GM19463 (cell line): Measurements from ENCODE around the gene TMOD3.
A peak's percentile ranks its signal among the peaks of the same experiment; 100 is the strongest.

Source experiments
- ATAC-seq: cut with Tn5 transposase; IDR thresholded peaks from one replicate; pipeline ENCODE4 v1.9.1; 2021; ENCODE audit warnings: mild to moderate bottlenecking, moderate library complexity; ENCODE audit not compliant: unreplicated experiment

TMOD3 gene

GRCh38 chr15:51825698-51826097, 3.8 kb upstream of the TMOD3 start:
- no peak for ATAC-seq

GRCh38 chr15:51828621-51829375, 655 bp upstream of the TMOD3 start:
- ATAC-seq, result no peak

GRCh38 chr15:51830276-51830806, 888 bp downstream of the TMOD3 start:
- no peak for ATAC-seq

- ATAC-seq, result no peak
These were observed 4.3 kb downstream of the TMOD3 start for GRCh38 chr15:51833772-51834171.

- peak; percentile 59 for ATAC-seq
These were observed 8.4 kb downstream of the TMOD3 start for GRCh38 chr15:51837792-51838251.

GRCh38 chr15:51838270-51838669, 8.8 kb downstream of the TMOD3 start:
- ATAC-seq, result peak; percentile 10

- no peak for ATAC-seq
These were observed 11.2 kb downstream of the TMOD3 start for GRCh38 chr15:51840692-51841091.

DNA sequence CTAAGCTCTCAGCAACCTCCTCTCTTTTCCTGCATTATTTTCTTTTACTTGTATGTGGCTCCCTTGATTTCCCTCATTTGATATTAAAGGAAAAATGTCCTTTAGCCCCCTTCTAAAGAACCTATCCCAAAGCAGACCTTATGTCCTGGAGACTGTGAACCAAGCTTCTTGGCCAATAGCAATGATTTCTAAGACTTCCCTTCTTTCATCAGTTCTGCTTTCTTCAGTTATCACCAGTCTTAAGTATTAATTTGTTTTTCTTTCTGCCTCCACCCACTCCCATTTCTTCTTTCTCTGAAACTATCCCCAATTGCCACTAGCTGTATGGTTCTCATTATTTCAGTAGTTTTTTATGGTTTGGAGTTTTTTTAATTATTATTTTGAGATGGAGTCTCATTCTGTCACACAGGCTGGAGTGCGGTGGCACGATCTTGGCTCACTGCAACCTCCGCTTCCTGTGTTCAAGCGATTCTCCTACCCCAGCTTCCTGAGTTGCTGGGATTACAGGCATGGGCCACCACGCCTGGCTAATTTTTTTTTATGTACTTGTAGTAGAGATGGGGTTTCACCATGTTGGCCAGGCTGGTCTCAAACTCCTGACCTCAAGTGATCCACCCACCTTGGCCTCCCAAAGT, 12.1 kb downstream of the TMOD3 start:
- no peak for ATAC-seq

DNA sequence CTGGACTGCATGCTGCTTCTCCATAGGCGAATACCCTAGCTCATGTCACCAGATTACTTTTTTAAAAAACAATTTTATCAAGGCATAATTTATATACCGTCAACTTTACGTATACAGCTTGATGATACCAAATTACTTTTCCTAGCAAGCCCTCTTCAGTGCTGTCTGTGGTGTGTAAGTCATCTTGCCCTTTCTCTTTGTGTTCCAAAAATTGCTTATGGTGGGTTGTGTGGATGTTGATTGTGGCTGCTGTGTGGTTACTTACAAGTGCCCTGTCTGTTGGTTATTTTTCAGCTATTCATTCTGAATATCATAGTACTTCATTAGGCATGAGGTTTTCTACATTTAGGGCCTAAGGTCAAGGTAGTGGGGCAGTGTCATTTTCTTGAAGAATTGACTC, 12.8 kb downstream of the TMOD3 start:
- no peak for ATAC-seq

DNA sequence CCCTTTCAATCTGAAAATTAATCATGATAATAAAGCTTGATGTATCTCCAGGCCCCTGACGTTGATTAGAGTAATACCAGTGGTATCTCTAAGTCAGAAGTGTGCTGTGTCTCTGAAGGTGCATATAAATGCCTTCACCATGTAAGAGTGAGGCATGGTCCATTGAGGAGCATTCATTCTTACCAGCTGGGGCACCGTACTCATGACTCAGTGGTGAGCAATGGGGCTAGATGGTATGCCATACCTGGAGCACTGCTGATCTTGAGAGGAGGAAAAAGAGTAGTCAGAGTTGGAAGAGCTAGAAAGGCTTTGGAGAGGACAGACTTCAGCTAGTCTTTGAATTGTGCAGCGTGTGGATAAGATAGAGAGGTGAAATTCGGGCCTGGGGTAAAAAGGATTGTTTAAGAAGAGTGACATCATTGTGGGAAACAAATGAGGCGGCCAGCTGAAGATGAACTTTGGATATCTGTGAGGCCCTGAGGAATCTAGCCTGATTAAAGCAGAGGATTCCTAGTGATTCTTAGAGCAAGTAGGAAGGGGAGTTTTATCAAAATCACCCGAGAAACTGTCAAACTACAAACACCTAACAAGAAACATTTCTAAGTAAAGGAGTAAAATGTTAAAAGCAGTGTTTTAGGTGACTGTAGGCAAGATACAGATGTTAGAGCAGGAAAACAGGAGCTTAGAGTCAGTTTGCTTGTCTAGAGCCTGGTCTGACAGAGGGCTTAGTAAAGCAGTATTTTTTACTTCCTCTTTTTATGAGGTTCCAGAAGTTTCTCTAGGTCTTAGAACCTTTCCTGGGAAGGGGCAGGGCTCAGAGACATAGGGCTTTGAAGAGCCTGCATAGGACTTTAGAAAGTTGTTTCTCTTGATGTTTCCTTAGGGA, 13.6 kb downstream of the TMOD3 start:
- ATAC-seq, result no peak

DNA sequence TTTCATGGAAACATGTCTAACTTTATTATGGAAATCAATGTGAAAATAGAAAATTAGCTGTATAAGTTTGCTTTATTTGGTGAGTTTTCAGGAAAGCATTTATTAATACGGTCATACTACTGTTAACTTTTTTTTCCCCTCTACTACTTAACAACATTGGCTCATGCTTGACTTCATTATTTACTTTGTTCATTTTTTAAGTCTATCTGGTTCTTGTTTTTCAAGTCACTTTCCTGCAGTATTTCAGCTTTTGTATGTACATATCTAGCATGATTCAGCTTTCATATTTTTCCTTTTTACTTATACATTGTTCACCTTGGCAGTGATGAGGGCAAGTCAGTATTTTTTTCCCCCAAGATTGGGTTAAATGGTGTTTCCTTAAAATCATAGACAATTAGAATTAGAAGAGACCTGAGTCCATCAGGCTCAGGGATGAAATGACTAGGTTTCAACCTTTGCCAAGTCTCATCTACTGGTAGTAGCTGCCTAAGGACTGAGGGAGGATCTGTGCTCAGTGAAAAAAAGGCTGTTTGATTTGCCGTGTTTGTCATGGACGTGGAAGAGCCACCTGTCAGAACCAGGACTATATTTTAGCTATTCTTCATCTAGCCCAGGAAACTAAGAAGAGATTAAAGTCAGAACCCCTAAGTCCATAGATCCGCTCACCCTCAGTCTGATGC, 15.4 kb downstream of the TMOD3 start:
- ATAC-seq, result no peak

DNA sequence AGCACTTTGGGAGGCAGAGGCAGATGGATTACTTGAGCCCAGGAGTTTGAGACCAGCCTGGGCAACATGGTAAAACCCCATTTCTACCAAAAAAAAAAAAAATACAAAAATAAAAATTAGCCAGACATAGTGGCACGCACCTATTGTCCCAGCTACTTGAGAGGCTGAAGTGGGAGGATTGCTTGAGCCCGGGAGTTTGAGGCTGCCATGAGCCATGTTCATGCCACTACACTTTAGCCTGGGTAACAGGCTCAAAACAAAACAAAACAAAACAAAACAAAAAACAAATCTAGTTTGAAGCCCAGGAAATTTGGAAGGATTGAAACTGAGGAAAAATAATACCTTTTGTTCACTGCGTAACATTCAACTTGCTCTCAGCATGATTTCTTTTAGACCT, 16.6 kb downstream of the TMOD3 start:
- ATAC-seq, result no peak

DNA sequence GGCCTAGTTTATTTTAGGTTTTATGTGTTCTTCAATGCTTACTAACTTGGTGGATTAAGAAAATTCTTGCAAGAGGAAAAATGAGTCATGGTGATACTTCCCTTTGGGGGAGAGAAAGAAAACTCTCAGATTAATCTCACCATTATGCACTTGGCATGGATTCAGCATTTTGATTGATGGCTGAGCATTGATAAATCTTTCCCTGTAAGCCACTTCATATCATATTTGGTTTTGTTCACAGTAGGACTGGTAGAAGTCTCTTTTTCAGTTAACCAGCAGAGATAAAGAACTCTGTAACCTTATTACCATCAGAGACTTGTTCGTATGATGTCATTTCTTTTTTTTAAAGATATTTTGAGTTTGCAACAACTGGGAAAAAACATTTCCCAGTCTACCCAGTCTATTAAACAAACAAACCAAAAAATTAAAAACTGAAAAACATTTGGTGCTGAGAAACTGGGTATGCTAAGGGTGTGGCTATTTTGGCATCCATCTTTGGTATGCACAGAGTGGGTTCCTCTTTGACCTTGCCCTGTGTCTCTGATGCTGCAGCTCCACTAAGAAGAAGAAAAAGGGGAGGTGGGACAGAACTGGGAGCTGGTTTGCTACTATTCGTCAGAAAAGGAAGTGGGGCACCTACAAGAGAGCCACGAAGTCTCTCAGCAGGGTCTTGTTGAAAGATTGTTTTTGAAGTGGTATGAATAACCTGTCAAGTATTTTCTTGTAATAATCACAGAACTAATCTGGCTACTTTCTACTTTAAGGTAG, 17.2 kb downstream of the TMOD3 start:
- ATAC-seq, result no peak

DNA sequence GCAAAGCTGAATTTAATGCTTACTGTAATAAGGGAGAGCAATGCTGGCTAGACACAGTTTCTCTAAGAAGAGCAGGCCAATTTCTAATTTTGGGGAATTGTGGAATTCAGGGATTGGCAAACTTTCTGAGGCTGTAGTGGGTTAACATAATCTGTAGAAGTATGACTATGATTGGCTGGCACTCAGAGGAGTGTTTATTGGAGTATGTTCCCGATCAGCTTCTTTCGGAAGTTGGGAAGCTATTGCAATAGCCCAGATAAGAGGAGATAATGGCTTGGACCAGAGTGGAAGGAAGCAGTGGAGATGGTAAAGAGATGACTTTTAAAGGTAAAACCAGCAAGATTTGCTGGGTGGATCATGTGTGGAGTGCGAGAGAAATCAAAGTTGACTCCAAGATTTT, 19.4 kb downstream of the TMOD3 start:
- ATAC-seq, result no peak

- no peak for ATAC-seq
These were observed 20.4 kb downstream of the TMOD3 start for GRCh38 chr15:51849860-51850259.

DNA sequence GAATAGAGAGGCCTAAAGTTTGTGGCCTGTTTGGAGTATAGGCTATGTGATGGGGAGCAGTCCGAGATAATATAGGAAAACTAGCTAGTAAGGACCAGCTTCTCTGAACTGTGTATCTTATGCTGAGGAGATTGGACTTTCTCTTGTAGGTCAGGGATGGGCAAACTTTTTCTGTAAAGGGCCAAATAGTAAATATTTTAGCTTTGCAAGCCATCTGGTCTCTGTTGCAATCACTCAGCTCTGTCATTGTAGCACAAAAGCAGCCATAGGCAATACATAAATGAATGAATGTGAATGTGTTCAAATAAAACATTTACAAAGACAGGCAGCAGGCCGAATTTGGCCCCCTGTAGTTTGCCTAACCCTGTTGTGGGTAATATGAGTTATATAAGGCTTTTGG, 24.5 kb downstream of the TMOD3 start:
- no peak for ATAC-seq

- no peak for ATAC-seq
These were observed 26.2 kb downstream of the TMOD3 start for GRCh38 chr15:51855612-51856011.

DNA sequence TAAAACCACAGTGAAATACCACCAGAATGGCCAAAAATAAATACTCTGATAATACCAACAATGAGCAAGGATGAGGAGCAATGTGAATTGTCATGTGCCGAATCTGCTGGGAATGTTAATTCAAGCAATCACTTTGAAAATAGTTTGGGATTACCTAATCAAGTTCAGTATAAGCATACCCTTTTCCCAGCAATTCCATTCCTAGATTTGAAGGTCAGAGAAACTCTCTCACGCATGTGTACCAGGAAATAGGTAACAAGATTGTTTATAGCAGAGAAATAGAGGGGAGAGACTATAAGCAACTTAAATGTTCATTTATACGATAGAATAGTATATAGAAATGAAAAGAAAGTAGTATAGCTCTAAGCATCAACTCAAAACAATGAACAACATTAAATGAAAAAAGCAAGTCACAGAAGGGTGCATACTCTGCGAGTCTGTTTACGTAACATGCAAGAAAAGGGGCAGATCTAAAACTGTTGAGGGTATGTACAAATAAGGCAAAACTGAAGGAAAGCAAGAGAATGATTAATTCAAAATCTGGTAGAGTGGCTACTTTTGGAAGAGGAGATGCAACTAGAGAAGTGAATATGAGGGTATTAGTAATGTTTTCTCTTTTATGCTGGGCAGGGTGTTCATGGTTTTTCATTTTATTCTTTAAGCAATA, 27.4 kb downstream of the TMOD3 start:
- no peak for ATAC-seq

DNA sequence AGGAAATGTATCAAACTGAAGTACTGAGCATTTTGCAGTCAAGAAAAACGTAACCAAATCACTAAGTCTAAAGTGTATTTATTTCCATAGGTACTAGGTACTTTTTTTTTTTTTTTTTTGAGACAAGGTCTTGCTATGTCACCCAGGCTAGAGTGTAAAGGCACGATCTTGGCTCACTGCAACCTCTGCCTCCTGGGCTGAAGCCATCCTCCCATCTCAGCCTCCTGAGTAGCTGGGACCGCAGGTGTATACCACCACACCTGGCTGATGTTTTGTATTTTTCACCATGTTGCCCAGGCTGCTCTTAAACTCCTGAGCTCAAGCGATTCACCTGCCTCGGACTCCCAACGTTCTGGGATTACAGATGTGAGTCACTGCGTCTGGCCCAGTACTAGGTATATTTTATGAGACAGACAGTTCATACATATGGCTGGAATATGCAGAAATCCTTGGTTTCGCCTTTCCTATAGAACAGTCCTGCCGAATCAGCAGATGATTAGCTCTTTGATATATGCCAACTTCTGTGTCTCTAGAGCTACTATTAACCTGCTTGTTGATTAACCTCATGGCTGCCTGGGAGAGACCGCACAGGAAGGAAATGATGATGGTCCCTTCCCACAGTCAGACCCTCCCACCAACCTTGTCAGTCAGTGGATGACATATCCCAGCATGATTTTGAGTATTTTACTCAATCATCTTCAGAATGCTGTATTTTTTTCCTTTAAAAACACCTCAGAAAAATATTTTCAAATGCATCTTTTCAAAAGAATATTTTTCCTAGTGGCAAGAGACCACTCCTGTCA, 32.3 kb downstream of the TMOD3 start:
- no peak for ATAC-seq
